Uterus (tissue), 4 donors: ENCODE results near the gene OVAAL. TPM values are rescaled to one million over a fixed set of nuclear protein-coding genes. Genes with fewer than 3 reads are reported as not detected.

Experiments
- DNase-seq, 2 donors: peaks; one replicate each; pipeline ENCODE4 v3.0.0-alpha.2; 2019 to 2020
- H3K27ac ChIP-seq, 2 donors: fragments of 200-600 bp; sonication (generic); 1 replicate in 1 of 2; 2 replicates in 1 of 2; pipeline ENCODE4 v1.5.1; 2016 to 2018
- H3K27me3 ChIP-seq, 2 donors: fragments of 200-600 bp; sonication (generic); one replicate each; pipeline ENCODE4 v1.5.1; 2018 to 2019; ENCODE audit warnings: control low read depth in 1 of 2
- H3K36me3 ChIP-seq, 2 donors: fragments of 200-600 bp; sonication (generic); one replicate each; pipeline ENCODE4 v1.5.1; 2019; ENCODE audit warnings: control low read depth in 1 of 2
- H3K4me1 ChIP-seq, 2 donors: fragments of 200-600 bp; sonication (generic); one replicate each; pipeline ENCODE4 v1.5.1; 2018 to 2019; ENCODE audit warnings: control low read depth in 1 of 2
- H3K4me3 ChIP-seq, 2 donors: fragments of 200-600 bp; sonication (generic); 1 replicate in 1 of 2; 2 replicates in 1 of 2; pipeline ENCODE4 v1.5.1; 2018 to 2019; ENCODE audit warnings: mild to moderate bottlenecking in 1 of 2
- H3K9me3 ChIP-seq, 2 donors: fragments of 200-600 bp; sonication (generic); one replicate each; pipeline ENCODE4 v1.5.1; 2019; ENCODE audit warnings: control low read depth in 1 of 2
- CTCF ChIP-seq, 4 experiments: fragments of 200-600 bp in 2 of 4; fragments of 450-650 bp in 2 of 4; sonication (generic) in 2 of 4; IDR thresholded peaks; one replicate each; pipeline ENCODE4 v1.5.1; 2016 to 2019; ENCODE audit warnings: antibody characterized with exemption in 4 of 4, mild to moderate bottlenecking in 2 of 4, moderate library complexity in 1 of 4
- POLR2A ChIP-seq, 2 donors: fragments of 450-650 bp; IDR thresholded peaks; one replicate each; pipeline ENCODE4 v1.6.1; 2016; ENCODE audit warnings: antibody characterized with exemption in 2 of 2, mild to moderate bottlenecking in 1 of 2, moderate library complexity in 1 of 2
- intact Hi-C: fragments of 100-400 bp; cut with DNase I; formaldehyde crosslinking; loops from one replicate; pipeline ENCODE4 v1.15.1; 2023; ENCODE audit warnings: low total_unique reads
- total RNA-seq, 4 donors: library from RNA; depleted of rRNA in 3 of 4; stranded (reverse); fragments of >200 nt in 3 of 4; gene quantifications; one replicate each; pipeline versions ENCODE4 v1.1.0 to v1.2.4, GENCODE V29; 2014 to 2023
- donor health status: DM: yes; HTN: yes; CAD: no.

Gene OVAAL
- total RNA-seq, 4 donors from 2014 or later: not detected

- Histone ChIP-seq H3K4me1 (no peaks in the 10 kb centered on the region), H3K36me3 (no peaks in the 10 kb centered on the region), H3K4me3 (no peak overlapping the region), H3K27ac (no peak overlapping the region), H3K27me3 (no peaks in the 10 kb centered on the region), H3K9me3 (no peaks in the 10 kb centered on the region)
- no peak for TF ChIP-seq CTCF (IDR thresholded peaks at IDR 0.05)
- DNase-seq: no peak
- intact Hi-C loops: no loop called here
Measured at GRCh38 chr1:180560868-180561600, 2.3 kb downstream of the OVAAL start.

- intact Hi-C loops: no loop called here
- H3K27me3 ChIP-seq: no peaks in the 10 kb centered on the region
- DNase-seq: no peak
- no peaks in the 10 kb centered on the region for H3K4me1 ChIP-seq
- H3K9me3 ChIP-seq: no peaks in the 10 kb centered on the region
- H3K36me3 ChIP-seq: no peaks in the 10 kb centered on the region
- H3K27ac ChIP-seq: no peak overlapping the region
- no peak overlapping the region for H3K4me3 ChIP-seq
- TF ChIP-seq POLR2A (IDR thresholded peaks at IDR 0.05) (no peak), CTCF (IDR thresholded peaks at IDR 0.05) (no peak)
Measured at GRCh38 chr1:180562640-180563025, 3.9 kb downstream of the OVAAL start.

- no peak for TF ChIP-seq CTCF (IDR thresholded peaks at IDR 0.05)
- no peak for TF ChIP-seq POLR2A (IDR thresholded peaks at IDR 0.05)
- intact Hi-C loops: no loop called here
- H3K4me1 ChIP-seq: no peaks in the 10 kb centered on the region
- no peak overlapping the region for H3K4me3 ChIP-seq
- no peak overlapping the region for H3K27ac ChIP-seq
- no peaks in the 10 kb centered on the region for H3K9me3 ChIP-seq
- H3K36me3 ChIP-seq: no peaks in the 10 kb centered on the region
- DNase-seq: no peak
- H3K27me3 ChIP-seq: no peaks in the 10 kb centered on the region
Measured at GRCh38 chr1:180563026-180563827, 4.5 kb downstream of the OVAAL start.

GRCh38 chr1:180565121-180565871 is 6.5 kb downstream of the OVAAL start:
- no peak overlapping the region for H3K27ac ChIP-seq
- intact Hi-C loops: no loop called here
- TF ChIP-seq CTCF (IDR thresholded peaks at IDR 0.05) (no peak), POLR2A (IDR thresholded peaks at IDR 0.05) (no peak)

More at GRCh38 chr1:180565121-180565871, 6.5 kb downstream of the OVAAL start:
- DNase-seq: no peak
- Histone ChIP-seq H3K36me3 (no peaks in the 10 kb centered on the region), H3K4me1 (no peaks in the 10 kb centered on the region), H3K4me3 (no peak overlapping the region), H3K27me3 (no peaks in the 10 kb centered on the region), H3K9me3 (no peaks in the 10 kb centered on the region)
